ENCODE measurements around the gene HOXC6. TPM values are rescaled to one million over a fixed set of nuclear protein-coding genes. Genes with fewer than 3 reads are reported as not detected.
A peak's percentile ranks its signal among the peaks of the same experiment; 100 is the strongest.

The HOXC6 gene
- total and polyA plus RNA-seq, 2 of the 8 experiments (the other 6 are each of a cell fraction or from before 2014, with no cell fraction given), result not detected

DNA sequence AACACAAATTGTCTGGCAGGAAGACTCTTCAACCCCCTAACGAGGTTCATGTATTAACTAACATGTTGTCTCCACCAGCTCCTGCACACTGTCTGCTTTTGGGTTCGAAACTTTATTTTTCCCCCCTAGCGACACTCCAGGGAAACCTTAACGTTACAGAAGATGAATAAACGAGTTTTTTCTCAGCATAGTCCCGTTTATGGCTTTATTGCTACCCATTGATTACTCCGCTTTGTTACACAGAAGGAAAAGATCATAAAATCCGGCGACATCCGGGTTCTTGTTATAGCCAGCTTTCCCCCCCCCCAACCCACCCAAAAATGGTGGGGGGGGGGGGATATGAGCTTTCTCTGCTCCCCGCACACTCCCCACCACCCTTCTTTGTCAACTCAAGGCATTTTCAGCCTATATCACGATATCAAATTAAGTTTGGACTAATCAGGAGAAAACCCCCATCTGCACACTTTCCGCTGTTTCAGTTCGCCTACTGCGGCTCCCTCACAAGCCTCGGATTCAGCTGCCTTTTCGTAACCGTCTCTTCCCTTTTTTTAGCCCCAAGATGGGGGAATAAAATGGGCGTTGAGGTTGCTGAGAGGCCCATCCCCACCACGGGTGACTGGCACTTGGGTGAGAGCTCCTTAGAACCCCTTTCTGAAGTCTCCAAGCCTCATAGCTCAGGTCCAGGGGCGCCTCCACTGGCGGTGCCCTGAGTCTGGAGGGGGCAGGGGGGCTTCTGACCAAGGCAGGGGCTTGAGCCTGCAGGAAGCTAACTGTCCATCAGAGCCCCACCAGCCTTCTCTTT is 1.4 kb upstream of the HOXC6 start:
- Histone ChIP-seq H3K4me2 (ENCODE audit: insufficient read depth in 1 of 2, low read depth in 2 of 2, low read length in 2 of 2) (no peak overlapping the region), H2BK15ac (ENCODE audit: low read length) (no peak overlapping the region), H3K79me1 (ENCODE audit: low read depth, low read length) (no peaks in the 10 kb centered on the region), H3K9me3 (ENCODE audit: insufficient read depth in 2 of 2, low read depth in 1 of 2, low read length in 1 of 2) (no peaks in the 10 kb centered on the region), H2AFZ (ENCODE audit: low read length) (no peak overlapping the region), H2BK20ac (ENCODE audit: low read length) (no peak overlapping the region), H3K27ac (ENCODE audit: low read depth, low read length) (no peak overlapping the region), H3K18ac (ENCODE audit: extremely low read depth, low read length) (no peak overlapping the region), H4K91ac (replicated peaks; ENCODE audit: insufficient read length, low read length) (no peak overlapping the region), H3K27me3 (replicated peaks in 1 of 4; ENCODE audit: control insufficient read depth in 3 of 4, extremely low read depth in 1 of 4, insufficient read depth in 3 of 4, low read length in 3 of 4) (peaks cover 95 to 100% (median 99%) of the 10 kb centered on the region in 4 experiments), H3K4me3 (ENCODE audit: extremely low read depth in 1 of 4, insufficient read depth in 2 of 4, low read depth in 3 of 4, low read length in 4 of 4) (no peak overlapping the region), H3K36me3 (ENCODE audit: control insufficient read depth in 2 of 4, insufficient read depth in 4 of 4, low read length in 3 of 4) (peaks cover 0 to 2% (median 0%) of the 10 kb centered on the region in 4 experiments; a peak in 1 of 8 replicates), H2BK5ac (ENCODE audit: low read depth, low read length) (no peak overlapping the region), H3K4me1 (replicated peaks in 1 of 4; ENCODE audit: control insufficient read depth in 3 of 4, insufficient read depth in 4 of 4, low read length in 3 of 4) (peaks cover 0 to 5% (median 2%) of the 10 kb centered on the region in 4 experiments; a peak in 3 of 7 replicates), H3K23me2 (ENCODE audit: low read depth, low read length) (no peaks in the 10 kb centered on the region), H2AK5ac (ENCODE audit: low read depth, low read length) (no peak overlapping the region), H3K79me2 (ENCODE audit: control insufficient read depth in 1 of 2, insufficient read depth in 2 of 2, low read length in 2 of 2) (no peaks in the 10 kb centered on the region), H4K5ac (ENCODE audit: insufficient read length, low read depth, low read length) (no peak overlapping the region), H3K23ac (ENCODE audit: insufficient read length) (no peak overlapping the region), H4K20me1 (replicated peaks in 1 of 2; ENCODE audit: control insufficient read depth in 1 of 2, insufficient read depth in 2 of 2, low read length in 2 of 2) (peaks cover 20 to 22% of the 10 kb centered on the region in 2 experiments), H3K56ac (replicated peaks; ENCODE audit: insufficient read length, low read depth, low read length) (no peak overlapping the region), H3K14ac (ENCODE audit: insufficient read length) (no peak overlapping the region), H2BK12ac (ENCODE audit: low read depth, low read length) (no peak overlapping the region), H2BK120ac (replicated peaks; ENCODE audit: low read depth, low read length) (no peak overlapping the region), H3K4ac (replicated peaks; ENCODE audit: insufficient read length, low read depth, low read length) (no peak overlapping the region), H3K9ac (replicated peaks in 1 of 4; ENCODE audit: extremely low read depth in 1 of 4, low read depth in 3 of 4, low read length in 3 of 4) (no peak overlapping the region), H4K8ac (ENCODE audit: extremely low read depth, insufficient read depth, low read length) (peak overlapping the region; percentile 53; the same call in 1 of the 2 replicates)
- no peak for DNase-seq (ENCODE audit: low read depth in 1 of 2, low spot score in 2 of 2)
- FAIRE-seq, result no peak
- ChIA-PET CTCF (ENCODE audit: partially characterized antibody) (interaction anchor here (0.5 to 20.0 kb wide), 11 partner anchors 20 to 470 kb away, joined by 3 to 339 read pairs (median 4); partner anchors contain the start of genes HOXC8, HOXC9 and SMUG1), POLR2A (ENCODE audit: partially characterized antibody) (interaction anchor here (0.6 to 1.1 kb wide), 2 partner anchors 21 to 24 kb away, joined by 3 read pairs; no protein-coding TSS in a partner anchor)
- WGBS, 2 experiments (ENCODE audit: extremely low coverage in 1 of 2, insufficient coverage in 1 of 2, insufficient read length in 1 of 2, insufficient replicate concordance in 2 of 2, low coverage in 1 of 2, low lambda C conversion rate in 2 of 2, missing lambda C conversion rate in 1 of 2), result 14% methylated on average over 20 of the region's 22 CpGs; no CpG with 5 or more reads in 1 of the 2 experiments
- TF ChIP-seq CTBP2 (IDR thresholded peaks at IDR 0.05; ENCODE audit: borderline replicate concordance, insufficient read depth, insufficient read length, low read length), result no peak
- TF ChIP-seq KDM5A (IDR thresholded peaks at IDR 0.05; ENCODE audit: low read length), result no peak
- peak; percentile 66 for TF ChIP-seq SUZ12 (IDR thresholded peaks at IDR 0.05; ENCODE audit: low read length)
- no peak for TF ChIP-seq POU5F1 (IDR thresholded peaks at IDR 0.05; ENCODE audit: low read depth, low read length)
- TF ChIP-seq RNF2 (IDR thresholded peaks at IDR 0.05; ENCODE audit: borderline replicate concordance, low read depth, low read length, missing control alignments, poor library complexity, severe bottlenecking), result peak; percentile 90
- TF ChIP-seq CBX8 (IDR thresholded peaks at IDR 0.05; ENCODE audit: borderline replicate concordance, low read depth, low read length), result peak; percentile 42; the same call in 1 of the 2 replicates
- no peak for TF ChIP-seq FOSL1 (IDR thresholded peaks at IDR 0.05; ENCODE audit: insufficient read depth, low read depth, low read length)
- TF ChIP-seq POLR2A (IDR thresholded peaks at IDR 0.05; ENCODE audit: control extremely low read depth in 1 of 2, low read depth in 2 of 2, low read length in 2 of 2), result no peak
- TF ChIP-seq, protein P1, sequence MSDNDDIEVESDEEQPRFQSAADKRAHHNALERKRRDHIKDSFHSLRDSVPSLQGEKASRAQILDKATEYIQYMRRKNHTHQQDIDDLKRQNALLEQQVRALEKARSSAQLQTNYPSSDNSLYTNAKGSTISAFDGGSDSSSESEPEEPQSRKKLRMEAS (IDR thresholded peaks at IDR 0.05), result no peak
- TF ChIP-seq YY1 (IDR thresholded peaks at IDR 0.05; ENCODE audit: low read depth, low read length), result no peak
- TF ChIP-seq EZH2 (IDR thresholded peaks at IDR 0.05; ENCODE audit: low read depth, low read length, severe bottlenecking), result peak; percentile 37

Data from H1 (cell line).